ENCODE data around the gene CCR5.

DNA sequence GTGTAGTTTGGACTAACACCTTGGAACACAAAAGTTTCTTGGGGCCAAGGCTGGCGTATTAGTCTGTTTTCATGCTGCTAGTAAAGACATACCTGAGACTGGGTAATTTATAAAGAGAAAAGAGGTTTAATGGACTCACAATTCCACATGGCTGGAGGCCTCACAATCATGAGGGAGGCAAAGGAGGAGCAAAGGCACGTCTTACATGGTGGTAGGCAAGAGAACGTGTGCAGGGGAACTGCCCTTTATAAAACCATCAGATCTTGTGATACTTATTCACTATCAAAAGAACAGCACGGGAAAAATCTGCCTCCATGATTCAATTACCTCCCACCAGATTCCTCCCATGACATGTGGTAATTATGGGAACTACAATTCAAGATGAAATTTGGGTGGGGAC lies 26.3 kb upstream of the CCR5 start:
- TF ChIP-seq POLR2A (IDR thresholded peaks at IDR 0.05): no peak
- TF ChIP-seq, protein P1, sequence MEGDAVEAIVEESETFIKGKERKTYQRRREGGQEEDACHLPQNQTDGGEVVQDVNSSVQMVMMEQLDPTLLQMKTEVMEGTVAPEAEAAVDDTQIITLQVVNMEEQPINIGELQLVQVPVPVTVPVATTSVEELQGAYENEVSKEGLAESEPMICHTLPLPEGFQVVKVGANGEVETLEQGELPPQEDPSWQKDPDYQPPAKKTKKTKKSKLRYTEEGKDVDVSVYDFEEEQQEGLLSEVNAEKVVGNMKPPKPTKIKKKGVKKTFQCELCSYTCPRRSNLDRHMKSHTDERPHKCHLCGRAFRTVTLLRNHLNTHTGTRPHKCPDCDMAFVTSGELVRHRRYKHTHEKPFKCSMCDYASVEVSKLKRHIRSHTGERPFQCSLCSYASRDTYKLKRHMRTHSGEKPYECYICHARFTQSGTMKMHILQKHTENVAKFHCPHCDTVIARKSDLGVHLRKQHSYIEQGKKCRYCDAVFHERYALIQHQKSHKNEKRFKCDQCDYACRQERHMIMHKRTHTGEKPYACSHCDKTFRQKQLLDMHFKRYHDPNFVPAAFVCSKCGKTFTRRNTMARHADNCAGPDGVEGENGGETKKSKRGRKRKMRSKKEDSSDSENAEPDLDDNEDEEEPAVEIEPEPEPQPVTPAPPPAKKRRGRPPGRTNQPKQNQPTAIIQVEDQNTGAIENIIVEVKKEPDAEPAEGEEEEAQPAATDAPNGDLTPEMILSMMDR (IDR thresholded peaks at IDR 0.05): no peak

All from breast epithelium (tissue), 3 donors.